ENCODE measurements around the gene C4orf50.

The C4orf50 gene

DNA sequence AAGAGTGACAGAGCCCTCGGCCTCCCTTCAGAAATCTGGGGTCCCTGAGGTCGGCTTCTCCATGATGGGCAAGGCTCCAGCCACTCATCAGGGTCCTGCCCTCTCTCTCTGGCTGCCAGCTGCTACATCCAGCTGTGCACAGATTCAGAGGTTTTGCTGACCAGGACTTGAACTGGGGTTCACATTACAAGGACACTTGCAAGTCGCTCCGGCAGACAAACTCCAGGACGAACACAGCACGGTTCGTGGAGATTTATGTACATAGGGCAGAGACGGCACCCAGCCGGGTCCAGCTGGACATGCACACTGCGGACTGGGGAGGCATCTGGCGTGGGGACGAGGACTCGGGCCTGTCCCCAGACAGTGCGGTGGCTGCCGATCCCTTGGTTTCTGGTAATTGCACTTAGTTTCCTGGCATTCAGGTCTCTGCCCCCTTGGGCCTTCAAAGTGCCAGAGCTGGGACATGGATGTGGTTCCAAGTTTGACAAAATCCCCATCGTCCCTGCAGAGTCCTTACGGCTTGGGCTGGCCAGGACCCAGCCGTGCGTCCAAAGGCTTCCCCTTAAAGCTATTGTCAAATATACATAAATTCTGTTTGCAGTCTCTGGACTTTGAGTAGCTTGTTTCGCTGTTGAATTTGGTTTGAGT is 6.2 kb upstream of the C4orf50 start:
- no peak for DNase-seq (ENCODE audit: extremely low read depth, low read depth)
- no peak for TF ChIP-seq CTCF (IDR thresholded peaks at IDR 0.05; ENCODE audit: low read depth, low read length)

GRCh38 chr4:6023731-6024130 is 5.5 kb upstream of the C4orf50 start:
- no peak for TF ChIP-seq CTCF (IDR thresholded peaks at IDR 0.05; ENCODE audit: low read depth, low read length)
- no peak for DNase-seq (ENCODE audit: extremely low read depth, low read depth)

DNA sequence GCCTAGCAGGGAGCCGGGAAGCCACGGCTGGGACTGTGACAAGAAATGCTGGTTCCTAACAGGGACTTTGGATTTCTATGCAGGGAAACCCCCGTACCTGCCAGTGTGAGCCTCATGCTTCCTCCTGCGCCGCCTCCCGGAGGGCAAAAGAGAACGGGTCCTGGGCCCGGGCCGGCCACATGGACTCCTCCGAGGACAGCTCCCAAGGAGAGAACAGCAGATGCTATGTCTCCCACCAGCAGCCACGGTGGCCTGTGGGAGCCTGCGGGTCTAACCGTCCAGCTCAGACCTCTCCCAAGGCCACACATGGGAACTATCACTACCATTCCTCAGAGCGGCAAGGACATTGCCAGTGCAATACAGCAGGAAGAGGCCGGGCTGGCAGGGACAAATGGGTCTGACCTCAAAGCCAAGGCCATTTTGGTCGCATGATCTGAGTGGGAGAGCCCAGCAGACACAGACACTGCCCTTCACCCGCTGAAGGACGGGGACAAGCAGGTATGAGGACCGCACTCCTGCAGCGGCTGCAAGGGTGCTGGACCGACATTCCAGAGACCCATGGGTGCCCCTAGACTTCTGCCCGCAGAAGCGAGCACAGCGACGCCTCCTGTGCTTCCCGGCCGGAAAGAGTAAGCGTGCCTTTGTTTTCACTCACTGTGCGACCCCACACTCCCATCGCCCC is 4.5 kb upstream of the C4orf50 start:
- no peak for DNase-seq (ENCODE audit: extremely low read depth, low read depth)
- TF ChIP-seq CTCF (IDR thresholded peaks at IDR 0.05; ENCODE audit: low read depth, low read length) = no peak

DNA sequence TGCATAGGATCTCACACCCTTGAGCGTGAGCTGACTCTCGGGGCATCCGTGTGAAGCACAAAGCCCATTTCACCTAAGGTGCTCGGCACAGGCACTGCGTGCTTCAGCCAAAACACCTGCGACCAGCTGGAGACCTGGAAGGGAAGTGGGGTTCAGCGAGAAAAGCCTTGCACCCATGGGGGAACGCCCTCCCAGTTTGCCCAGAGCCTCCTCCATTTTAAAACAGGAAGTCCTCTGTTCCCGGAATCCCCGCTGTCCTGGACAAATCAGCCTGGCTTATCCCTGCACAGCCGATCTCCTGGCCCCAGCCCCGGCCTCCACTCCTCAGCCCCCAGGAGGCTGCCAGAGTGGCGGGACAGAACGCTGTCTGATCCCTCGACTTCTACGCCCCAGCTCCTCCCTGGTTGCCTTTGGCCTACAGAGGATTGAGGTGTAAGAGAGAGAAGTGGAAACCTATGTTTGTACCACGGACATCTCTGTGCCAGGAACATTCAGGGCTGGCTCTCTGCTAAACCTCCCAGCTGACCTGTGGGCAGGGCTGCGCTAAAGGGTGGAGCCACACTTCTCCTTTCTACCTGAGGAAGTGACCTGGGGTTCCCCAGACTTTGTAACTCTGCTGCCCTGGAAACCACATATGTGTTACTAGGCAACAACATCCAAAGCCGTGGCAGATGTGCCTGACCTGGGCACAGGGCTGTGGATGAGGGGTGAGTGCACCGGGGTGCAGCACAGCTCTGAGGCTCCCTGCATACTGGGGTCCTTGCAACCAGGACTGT is 3.8 kb upstream of the C4orf50 start:
- DNase-seq (ENCODE audit: extremely low read depth, low read depth) = no peak
- no peak for TF ChIP-seq CTCF (IDR thresholded peaks at IDR 0.05; ENCODE audit: low read depth, low read length)

DNA sequence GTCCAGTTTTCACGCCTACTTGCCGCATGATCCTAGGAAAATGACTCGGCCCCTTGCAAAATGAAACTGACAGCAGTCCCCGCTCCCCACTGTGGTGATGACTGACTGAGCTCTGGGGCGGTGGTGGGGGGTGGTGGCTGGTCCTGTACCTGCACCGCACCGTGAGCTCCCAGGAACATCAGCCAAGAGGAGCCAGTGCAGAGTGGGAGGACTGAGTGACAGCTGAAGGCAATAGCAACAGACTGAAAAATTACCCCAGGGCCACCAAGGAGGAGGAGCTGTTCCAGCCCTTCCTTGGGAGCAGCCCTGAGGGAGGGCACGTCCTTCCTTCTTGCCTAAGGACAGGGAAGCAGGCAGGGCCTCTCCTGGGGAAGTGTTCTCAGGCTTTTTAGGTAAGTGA is 2.4 kb upstream of the C4orf50 start:
- DNase-seq (ENCODE audit: extremely low read depth, low read depth) = no peak
- no peak for TF ChIP-seq CTCF (IDR thresholded peaks at IDR 0.05; ENCODE audit: low read depth, low read length)

DNA sequence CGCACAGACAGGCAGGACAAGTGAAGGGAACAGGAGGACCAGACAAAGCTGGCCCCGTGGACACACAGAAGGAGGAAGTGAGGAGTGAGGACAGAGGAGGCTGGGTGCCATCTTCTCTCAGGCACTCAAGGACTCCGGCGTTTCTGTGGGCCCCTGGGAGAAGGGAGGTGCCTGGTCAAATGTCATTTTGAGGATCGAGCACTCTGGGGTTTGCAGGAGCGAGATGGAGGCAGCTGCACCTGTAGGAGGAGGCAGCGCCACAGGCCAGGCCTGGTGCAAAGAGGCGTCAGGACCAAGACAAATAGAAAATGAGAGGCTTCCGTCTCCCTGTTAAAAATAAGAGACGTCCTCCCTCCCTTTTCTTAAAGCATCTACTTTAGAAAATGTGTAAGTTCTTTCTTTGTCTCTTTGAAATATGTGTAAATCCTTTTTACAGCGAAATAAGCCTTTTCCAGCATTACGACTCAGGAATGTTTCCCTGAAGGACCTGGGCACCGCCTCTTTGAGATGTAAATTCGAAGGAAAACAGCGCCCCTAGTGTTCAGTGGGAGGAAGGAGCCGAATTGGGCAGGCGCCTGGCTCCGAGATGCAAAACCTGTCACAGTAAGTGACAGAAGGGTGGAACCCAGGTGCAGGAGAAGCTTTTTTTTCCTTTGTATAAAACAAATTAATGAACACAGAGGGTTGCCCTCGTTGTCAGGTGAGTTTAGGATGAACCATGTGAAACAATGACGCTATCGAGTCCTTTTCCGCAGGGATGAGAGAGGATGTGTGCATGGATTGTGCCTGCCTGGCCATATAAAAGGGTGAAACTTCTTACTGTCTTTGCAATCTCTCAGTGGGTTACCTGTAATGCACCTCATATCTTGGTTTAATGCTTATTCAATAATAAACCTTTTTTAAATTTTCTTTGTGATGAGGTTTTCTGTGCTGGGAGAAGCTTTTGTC is 1.4 kb upstream of the C4orf50 start:
- peak; percentile 75 for TF ChIP-seq CTCF (IDR thresholded peaks at IDR 0.05; ENCODE audit: low read depth, low read length)
- no peak for DNase-seq (ENCODE audit: extremely low read depth, low read depth)
